ENCODE data around the gene SYNE2.

The SYNE2 gene

DNA sequence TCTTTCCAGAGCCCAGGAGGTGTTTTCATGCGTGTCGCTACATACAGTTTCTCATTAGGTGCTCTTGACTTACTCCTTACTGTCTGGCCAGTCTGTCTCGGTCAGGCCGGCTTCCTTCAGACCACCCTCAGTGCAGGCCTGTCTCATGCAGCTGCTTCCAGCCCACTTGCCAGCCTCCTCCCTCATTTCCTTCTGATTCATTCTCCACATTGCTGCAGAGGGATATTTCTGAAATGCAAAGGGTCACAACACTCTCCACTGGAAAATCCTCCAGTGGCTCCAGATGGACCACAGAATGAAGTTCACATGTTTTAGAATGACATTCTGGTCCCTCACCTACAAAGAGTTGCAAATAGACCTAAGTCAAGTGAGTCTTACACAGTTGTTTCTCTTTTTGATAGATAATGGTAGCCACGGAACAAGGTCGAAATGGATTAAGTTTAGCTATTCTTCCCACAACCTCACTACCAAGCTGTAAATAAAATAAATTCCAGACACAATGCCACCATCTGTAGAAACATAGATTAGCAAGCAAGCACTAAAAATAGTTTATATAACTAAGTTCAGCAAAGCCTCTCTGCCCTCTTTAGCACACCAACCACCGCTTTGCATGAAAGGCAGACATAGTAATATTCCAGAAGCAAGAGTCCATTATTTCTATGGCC is 294.5 kb downstream of the SYNE2 start:
- H3K4me3 ChIP-seq (ENCODE audit: low read depth, low read length): no peak overlapping the region
- TF ChIP-seq, protein P1, sequence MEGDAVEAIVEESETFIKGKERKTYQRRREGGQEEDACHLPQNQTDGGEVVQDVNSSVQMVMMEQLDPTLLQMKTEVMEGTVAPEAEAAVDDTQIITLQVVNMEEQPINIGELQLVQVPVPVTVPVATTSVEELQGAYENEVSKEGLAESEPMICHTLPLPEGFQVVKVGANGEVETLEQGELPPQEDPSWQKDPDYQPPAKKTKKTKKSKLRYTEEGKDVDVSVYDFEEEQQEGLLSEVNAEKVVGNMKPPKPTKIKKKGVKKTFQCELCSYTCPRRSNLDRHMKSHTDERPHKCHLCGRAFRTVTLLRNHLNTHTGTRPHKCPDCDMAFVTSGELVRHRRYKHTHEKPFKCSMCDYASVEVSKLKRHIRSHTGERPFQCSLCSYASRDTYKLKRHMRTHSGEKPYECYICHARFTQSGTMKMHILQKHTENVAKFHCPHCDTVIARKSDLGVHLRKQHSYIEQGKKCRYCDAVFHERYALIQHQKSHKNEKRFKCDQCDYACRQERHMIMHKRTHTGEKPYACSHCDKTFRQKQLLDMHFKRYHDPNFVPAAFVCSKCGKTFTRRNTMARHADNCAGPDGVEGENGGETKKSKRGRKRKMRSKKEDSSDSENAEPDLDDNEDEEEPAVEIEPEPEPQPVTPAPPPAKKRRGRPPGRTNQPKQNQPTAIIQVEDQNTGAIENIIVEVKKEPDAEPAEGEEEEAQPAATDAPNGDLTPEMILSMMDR (IDR thresholded peaks at IDR 0.05; ENCODE audit: control insufficient read depth, extremely low read depth, insufficient read depth): no peak
- no peak for DNase-seq (ENCODE audit: low read depth)

DNA sequence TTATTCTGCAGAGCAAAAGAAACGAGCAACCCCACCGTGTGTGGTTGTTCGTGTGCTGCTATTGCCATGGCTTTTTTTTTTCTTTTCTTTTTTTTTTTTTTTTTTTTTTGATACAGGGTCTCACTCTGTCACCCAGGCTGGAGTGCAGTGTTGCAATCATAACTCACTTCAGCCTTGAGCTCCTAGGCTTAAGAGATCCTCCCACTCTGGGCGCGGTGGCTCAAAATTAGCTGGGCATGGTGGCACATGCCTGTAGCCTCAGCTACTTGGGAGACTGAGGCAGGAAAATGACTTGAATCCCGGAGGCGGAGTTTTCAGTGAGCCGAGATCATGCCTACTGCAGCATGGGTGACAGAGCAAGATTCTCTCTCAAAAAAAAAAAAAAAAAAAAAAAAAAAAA is 297.1 kb downstream of the SYNE2 start:
- H3K4me3 ChIP-seq (ENCODE audit: low read depth, low read length): no peak overlapping the region
- no peak for DNase-seq (ENCODE audit: low read depth)
- TF ChIP-seq, protein P1 (IDR thresholded peaks at IDR 0.05; ENCODE audit: control insufficient read depth, extremely low read depth, insufficient read depth): no peak

DNA sequence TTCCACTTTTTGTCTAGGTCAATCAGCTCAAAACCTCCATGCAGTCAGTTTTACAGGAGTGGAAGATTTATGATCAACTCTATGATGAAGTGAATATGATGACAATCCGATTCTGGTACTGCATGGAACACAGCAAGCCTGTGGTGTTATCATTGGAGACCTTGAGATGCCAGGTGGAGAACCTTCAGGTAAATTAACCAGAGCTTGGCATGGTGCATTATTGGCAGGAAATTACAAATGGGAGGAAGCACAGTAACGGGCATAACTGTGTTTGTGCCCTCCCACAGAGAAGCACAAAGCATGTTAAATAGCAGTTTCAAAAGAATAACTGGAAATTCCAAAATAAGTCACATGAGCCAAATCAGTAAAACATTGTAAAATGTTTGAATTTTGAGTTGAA is 305.8 kb downstream of the SYNE2 start:
- no peak for DNase-seq (ENCODE audit: low read depth)
- no peak overlapping the region for H3K4me3 ChIP-seq (ENCODE audit: low read depth, low read length)
- TF ChIP-seq, protein P1 (IDR thresholded peaks at IDR 0.05; ENCODE audit: control insufficient read depth, extremely low read depth, insufficient read depth): no peak

DNA sequence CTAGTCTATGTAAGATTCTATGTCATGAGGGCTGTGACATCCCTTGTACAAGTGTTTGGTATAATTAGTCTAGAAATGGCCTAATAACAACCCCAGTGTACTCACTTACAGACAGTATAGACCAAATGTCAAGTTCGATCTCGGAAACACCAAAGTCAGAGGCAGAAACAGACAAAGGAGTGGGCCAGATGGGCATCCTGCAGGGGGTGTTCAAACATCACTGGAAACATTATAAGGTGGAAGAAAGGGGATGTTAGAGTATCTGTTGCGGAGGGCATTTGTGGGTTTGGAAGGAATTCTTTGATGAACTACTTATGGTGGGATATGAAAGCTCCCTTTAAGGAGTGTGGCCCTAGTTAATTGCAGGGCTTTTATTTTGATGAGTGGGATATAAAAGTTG is 306.8 kb downstream of the SYNE2 start:
- no peak overlapping the region for H3K4me3 ChIP-seq (ENCODE audit: low read depth, low read length)
- TF ChIP-seq, protein P1 (IDR thresholded peaks at IDR 0.05; ENCODE audit: control insufficient read depth, extremely low read depth, insufficient read depth): no peak
- no peak for DNase-seq (ENCODE audit: low read depth)

DNA sequence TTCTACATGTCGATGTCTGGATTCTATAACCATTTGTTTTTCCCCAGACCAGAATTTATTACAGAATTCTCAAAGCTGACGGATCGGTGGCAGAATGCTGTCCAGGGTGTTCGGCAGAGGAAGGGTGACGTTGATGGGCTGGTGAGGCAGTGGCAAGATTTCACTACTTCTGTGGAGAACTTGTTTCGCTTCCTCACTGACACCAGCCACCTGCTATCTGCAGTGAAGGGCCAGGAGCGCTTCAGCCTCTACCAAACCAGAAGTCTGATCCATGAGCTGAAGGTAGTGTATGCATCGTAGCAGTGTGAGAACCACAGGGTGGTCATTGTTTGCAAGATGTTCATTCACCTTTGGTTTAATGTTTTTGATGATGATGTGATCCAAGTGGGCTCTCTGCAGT is 317.4 kb downstream of the SYNE2 start:
- TF ChIP-seq, protein P1 (IDR thresholded peaks at IDR 0.05; ENCODE audit: control insufficient read depth, extremely low read depth, insufficient read depth): no peak
- H3K4me3 ChIP-seq (ENCODE audit: low read depth, low read length): no peak overlapping the region
- DNase-seq (ENCODE audit: low read depth): no peak

DNA sequence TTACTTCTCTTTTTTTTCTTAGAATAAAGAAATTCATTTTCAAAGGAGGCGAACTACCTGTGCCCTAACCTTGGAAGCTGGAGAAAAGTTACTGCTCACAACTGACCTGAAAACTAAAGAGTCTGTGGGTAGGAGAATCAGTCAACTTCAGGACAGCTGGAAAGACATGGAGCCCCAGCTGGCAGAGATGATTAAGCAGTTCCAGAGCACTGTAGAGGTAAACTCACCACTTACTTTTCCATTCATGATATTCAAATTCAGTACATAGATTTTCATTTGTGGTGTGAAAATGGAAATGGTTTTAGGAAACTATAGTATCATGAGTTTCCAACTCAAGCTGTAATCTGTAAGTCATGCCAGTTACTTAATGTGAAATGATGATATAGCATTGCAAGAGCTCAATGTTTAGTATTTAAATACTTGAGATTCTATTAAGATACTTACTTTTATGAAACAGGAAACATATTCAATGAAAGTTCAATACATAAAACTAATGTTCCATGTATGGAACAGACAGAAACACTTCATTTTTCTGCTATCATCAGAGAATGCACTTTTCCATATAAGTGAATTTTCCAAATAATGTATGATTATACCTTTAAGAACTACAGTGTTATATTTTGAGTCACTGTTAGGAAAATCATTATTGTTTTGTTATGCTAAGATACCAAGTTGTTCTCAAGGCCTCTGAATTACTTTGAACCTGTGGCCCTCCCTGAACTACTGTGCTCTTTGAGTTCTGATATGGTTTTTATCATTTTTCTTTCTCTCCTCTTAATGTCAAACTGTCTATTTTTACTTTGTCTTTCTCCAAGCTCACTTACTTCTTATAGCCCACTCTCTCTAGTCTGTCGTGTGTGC is 322.3 kb downstream of the SYNE2 start:
- H3K4me3 ChIP-seq (ENCODE audit: low read depth, low read length): no peak overlapping the region
- DNase-seq (ENCODE audit: low read depth): no peak
- TF ChIP-seq, protein P1 (IDR thresholded peaks at IDR 0.05; ENCODE audit: control insufficient read depth, extremely low read depth, insufficient read depth): no peak
